Uterus (tissue), 4 donors: ENCODE data around the gene GRIK2. TPM values are rescaled to one million over a fixed set of nuclear protein-coding genes. Genes with fewer than 3 reads are reported as not detected.

Source experiments
- DNase-seq, 2 donors: peaks; one replicate each; pipeline ENCODE4 v3.0.0-alpha.2; 2019 to 2020
- H3K27ac ChIP-seq, 2 donors: fragments of 200-600 bp; sonication (generic); 1 replicate in 1 of 2; 2 replicates in 1 of 2; pipeline ENCODE4 v1.5.1; 2016 to 2018
- H3K27me3 ChIP-seq, 2 donors: fragments of 200-600 bp; sonication (generic); one replicate each; pipeline ENCODE4 v1.5.1; 2018 to 2019; ENCODE audit warnings: control low read depth in 1 of 2
- H3K36me3 ChIP-seq, 2 donors: fragments of 200-600 bp; sonication (generic); one replicate each; pipeline ENCODE4 v1.5.1; 2019; ENCODE audit warnings: control low read depth in 1 of 2
- H3K4me1 ChIP-seq, 2 donors: fragments of 200-600 bp; sonication (generic); one replicate each; pipeline ENCODE4 v1.5.1; 2018 to 2019; ENCODE audit warnings: control low read depth in 1 of 2
- H3K4me3 ChIP-seq, 2 donors: fragments of 200-600 bp; sonication (generic); 1 replicate in 1 of 2; 2 replicates in 1 of 2; pipeline ENCODE4 v1.5.1; 2018 to 2019; ENCODE audit warnings: mild to moderate bottlenecking in 1 of 2
- H3K9me3 ChIP-seq, 2 donors: fragments of 200-600 bp; sonication (generic); one replicate each; pipeline ENCODE4 v1.5.1; 2019; ENCODE audit warnings: control low read depth in 1 of 2
- POLR2A ChIP-seq, 2 donors: fragments of 450-650 bp; IDR thresholded peaks; one replicate each; pipeline ENCODE4 v1.6.1; 2016; ENCODE audit warnings: antibody characterized with exemption in 2 of 2, mild to moderate bottlenecking in 1 of 2, moderate library complexity in 1 of 2
- intact Hi-C: fragments of 100-400 bp; cut with DNase I; formaldehyde crosslinking; loops from one replicate; pipeline ENCODE4 v1.15.1; 2023; ENCODE audit warnings: low total_unique reads
- total RNA-seq, 4 donors: library from RNA; depleted of rRNA in 3 of 4; stranded (reverse); fragments of >200 nt in 3 of 4; gene quantifications; one replicate each; pipeline versions ENCODE4 v1.1.0 to v1.2.4, GENCODE V29; 2014 to 2023
- TF ChIP-seq, protein P1 (sequence below), 4 experiments: fragments of 200-600 bp in 2 of 4; fragments of 450-650 bp in 2 of 4; sonication (generic) in 2 of 4; IDR thresholded peaks; one replicate each; pipeline ENCODE4 v1.5.1; 2016 to 2019; ENCODE audit warnings: antibody characterized with exemption in 4 of 4, mild to moderate bottlenecking in 2 of 4, moderate library complexity in 1 of 4
- donor health status: DM: yes; HTN: yes; CAD: no.

Gene GRIK2
- total RNA-seq, 4 donors from 2014 or later: 0.76 to 13.1 TPM; not detected in 2

DNA sequence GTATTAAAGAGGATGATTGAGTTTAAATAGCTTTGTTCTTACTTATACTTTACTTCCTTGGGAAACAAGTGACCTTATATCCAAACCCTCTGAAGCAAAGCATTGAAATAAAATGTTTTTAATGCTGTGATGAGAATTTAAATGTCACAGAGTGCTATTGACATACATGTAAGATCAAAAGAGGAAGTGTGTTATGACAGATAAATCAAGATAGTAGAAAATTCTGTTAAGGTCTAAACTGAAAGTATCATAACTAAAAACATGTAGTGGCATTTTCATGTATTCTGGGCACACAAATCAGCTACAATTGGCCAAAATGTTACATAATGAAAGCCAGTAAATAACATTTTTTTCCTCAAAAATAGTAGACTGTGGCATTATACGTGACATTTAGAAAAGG is 318.0 kb downstream of the GRIK2 start:
- H3K27ac ChIP-seq: no peak overlapping the region
- no peaks in the 10 kb centered on the region for H3K4me1 ChIP-seq
- TF ChIP-seq, protein P1, sequence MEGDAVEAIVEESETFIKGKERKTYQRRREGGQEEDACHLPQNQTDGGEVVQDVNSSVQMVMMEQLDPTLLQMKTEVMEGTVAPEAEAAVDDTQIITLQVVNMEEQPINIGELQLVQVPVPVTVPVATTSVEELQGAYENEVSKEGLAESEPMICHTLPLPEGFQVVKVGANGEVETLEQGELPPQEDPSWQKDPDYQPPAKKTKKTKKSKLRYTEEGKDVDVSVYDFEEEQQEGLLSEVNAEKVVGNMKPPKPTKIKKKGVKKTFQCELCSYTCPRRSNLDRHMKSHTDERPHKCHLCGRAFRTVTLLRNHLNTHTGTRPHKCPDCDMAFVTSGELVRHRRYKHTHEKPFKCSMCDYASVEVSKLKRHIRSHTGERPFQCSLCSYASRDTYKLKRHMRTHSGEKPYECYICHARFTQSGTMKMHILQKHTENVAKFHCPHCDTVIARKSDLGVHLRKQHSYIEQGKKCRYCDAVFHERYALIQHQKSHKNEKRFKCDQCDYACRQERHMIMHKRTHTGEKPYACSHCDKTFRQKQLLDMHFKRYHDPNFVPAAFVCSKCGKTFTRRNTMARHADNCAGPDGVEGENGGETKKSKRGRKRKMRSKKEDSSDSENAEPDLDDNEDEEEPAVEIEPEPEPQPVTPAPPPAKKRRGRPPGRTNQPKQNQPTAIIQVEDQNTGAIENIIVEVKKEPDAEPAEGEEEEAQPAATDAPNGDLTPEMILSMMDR (IDR thresholded peaks at IDR 0.05): no peak
- TF ChIP-seq POLR2A (IDR thresholded peaks at IDR 0.05): no peak
- no peak overlapping the region for H3K4me3 ChIP-seq
- no peak for DNase-seq
- intact Hi-C loops: no loop called here
- no peaks in the 10 kb centered on the region for H3K9me3 ChIP-seq
- no peaks in the 10 kb centered on the region for H3K27me3 ChIP-seq
- H3K36me3 ChIP-seq: no peaks in the 10 kb centered on the region

DNA sequence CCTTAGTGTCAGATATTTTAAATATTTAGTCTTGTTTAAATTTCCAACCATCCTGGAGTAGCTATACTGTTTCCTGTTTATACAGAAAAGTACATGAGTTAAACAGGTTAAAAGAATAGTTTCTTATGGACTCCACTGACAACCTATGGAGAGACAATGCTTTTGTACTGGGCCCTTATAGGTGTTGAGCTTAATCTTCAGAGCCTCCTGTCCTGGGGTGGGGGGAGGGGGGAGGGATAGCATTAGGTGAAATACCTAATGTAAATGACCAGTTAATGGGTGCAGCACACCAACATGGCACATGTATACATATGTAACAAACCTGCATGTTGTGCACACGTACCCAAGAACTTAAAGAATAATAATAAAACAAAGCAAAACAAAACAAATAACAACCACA is 322.9 kb downstream of the GRIK2 start:
- H3K4me1 ChIP-seq: no peaks in the 10 kb centered on the region
- intact Hi-C loops: no loop called here
- DNase-seq: no peak
- H3K36me3 ChIP-seq: no peaks in the 10 kb centered on the region
- H3K4me3 ChIP-seq: no peak overlapping the region
- TF ChIP-seq, protein P1 (IDR thresholded peaks at IDR 0.05): no peak
- TF ChIP-seq POLR2A (IDR thresholded peaks at IDR 0.05): no peak
- no peaks in the 10 kb centered on the region for H3K27me3 ChIP-seq
- no peaks in the 10 kb centered on the region for H3K9me3 ChIP-seq
- H3K27ac ChIP-seq: no peak overlapping the region

DNA sequence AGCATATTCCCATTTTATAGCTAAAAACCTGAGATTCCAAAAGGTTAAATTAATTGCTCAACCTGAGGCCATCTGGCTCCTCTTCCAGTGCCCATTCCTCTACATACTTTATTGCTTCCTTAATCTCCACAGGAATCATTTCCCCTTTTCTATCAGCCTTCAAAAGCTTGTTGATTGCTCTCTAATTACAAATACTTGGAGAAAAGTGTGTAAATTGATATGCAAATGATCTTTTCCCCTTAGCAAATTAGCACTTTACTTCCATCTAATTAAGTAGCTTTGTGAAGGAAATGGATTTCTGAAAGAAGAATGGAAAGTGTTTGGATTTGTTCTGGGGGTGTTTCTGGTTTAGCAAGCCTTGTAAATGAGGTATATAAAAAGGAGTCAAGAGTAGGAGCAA is 323.3 kb downstream of the GRIK2 start:
- no peak overlapping the region for H3K4me3 ChIP-seq
- intact Hi-C loops: no loop called here
- no peak for DNase-seq
- TF ChIP-seq POLR2A (IDR thresholded peaks at IDR 0.05): no peak
- TF ChIP-seq, protein P1 (IDR thresholded peaks at IDR 0.05): no peak
- H3K27ac ChIP-seq: no peak overlapping the region
- no peaks in the 10 kb centered on the region for H3K36me3 ChIP-seq
- no peaks in the 10 kb centered on the region for H3K4me1 ChIP-seq
- no peaks in the 10 kb centered on the region for H3K27me3 ChIP-seq
- no peaks in the 10 kb centered on the region for H3K9me3 ChIP-seq

DNA sequence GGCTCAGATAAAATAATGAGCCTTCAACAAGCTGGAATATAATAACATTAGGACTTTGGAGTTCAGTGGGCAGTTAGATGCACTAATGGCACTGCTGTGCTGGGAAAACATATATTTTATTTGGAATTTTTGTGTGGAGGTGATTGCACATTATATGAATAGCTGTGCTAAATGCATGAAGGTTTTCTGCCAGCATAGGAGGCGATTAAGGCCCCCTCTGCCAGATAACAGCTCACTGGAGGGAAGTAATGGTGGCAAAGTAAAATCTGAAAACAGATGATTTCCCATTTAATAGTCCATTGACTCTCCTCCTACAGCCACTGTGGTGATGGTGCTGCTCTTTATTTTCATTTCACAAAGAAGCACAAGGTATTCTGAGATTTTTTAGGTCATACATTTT is 326.0 kb downstream of the GRIK2 start:
- H3K4me1 ChIP-seq: no peaks in the 10 kb centered on the region
- no peaks in the 10 kb centered on the region for H3K36me3 ChIP-seq
- no peaks in the 10 kb centered on the region for H3K9me3 ChIP-seq
- H3K27me3 ChIP-seq: no peaks in the 10 kb centered on the region
- TF ChIP-seq, protein P1 (IDR thresholded peaks at IDR 0.05): no peak
- TF ChIP-seq POLR2A (IDR thresholded peaks at IDR 0.05): no peak
- no peak overlapping the region for H3K4me3 ChIP-seq
- no peak overlapping the region for H3K27ac ChIP-seq
- no peak for DNase-seq
- intact Hi-C loops: no loop called here

DNA sequence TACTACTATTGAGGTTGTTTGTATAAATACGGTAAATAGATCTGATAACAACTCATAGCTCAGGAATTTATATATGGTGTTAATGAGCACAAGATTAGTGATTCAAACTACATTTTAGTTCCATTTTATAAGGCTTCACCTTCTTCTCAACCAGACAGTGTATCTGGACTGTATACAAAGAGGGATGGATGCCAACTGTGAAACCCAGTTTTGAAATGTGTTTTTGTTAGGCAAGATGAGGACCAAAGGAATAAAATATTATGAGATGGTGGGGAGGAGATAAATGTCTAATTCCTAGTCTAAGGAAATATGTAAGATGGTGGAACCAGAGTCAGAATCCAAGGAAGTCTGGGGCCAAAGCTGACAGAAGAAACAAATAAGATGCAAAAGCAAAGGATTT is 329.0 kb downstream of the GRIK2 start:
- H3K27ac ChIP-seq: no peak overlapping the region
- DNase-seq: no peak
- intact Hi-C loops: no loop called here
- H3K27me3 ChIP-seq: no peaks in the 10 kb centered on the region
- H3K9me3 ChIP-seq: no peaks in the 10 kb centered on the region
- no peak overlapping the region for H3K4me3 ChIP-seq
- no peaks in the 10 kb centered on the region for H3K36me3 ChIP-seq
- TF ChIP-seq, protein P1 (IDR thresholded peaks at IDR 0.05): no peak
- no peak for TF ChIP-seq POLR2A (IDR thresholded peaks at IDR 0.05)
- H3K4me1 ChIP-seq: no peaks in the 10 kb centered on the region
